Ishikawa (cell line): ENCODE measurements around the gene ESYT1.
A peak's percentile ranks its signal among the peaks of the same experiment; 100 is the strongest.

ENCODE experiments used
- TAF1 ChIP-seq: IDR thresholded peaks from 2 replicates; pipeline ENCODE4 v1.6.1; 2012; ENCODE audit warnings: low read depth, mild to moderate bottlenecking
- YY1 ChIP-seq: IDR thresholded peaks from 2 replicates; pipeline ENCODE4 v1.6.1; 2012; ENCODE audit warnings: low read depth
- TF ChIP-seq, protein P1 (sequence below): IDR thresholded peaks from 2 replicates; pipeline ENCODE4 v1.6.1; 2012

DNA sequence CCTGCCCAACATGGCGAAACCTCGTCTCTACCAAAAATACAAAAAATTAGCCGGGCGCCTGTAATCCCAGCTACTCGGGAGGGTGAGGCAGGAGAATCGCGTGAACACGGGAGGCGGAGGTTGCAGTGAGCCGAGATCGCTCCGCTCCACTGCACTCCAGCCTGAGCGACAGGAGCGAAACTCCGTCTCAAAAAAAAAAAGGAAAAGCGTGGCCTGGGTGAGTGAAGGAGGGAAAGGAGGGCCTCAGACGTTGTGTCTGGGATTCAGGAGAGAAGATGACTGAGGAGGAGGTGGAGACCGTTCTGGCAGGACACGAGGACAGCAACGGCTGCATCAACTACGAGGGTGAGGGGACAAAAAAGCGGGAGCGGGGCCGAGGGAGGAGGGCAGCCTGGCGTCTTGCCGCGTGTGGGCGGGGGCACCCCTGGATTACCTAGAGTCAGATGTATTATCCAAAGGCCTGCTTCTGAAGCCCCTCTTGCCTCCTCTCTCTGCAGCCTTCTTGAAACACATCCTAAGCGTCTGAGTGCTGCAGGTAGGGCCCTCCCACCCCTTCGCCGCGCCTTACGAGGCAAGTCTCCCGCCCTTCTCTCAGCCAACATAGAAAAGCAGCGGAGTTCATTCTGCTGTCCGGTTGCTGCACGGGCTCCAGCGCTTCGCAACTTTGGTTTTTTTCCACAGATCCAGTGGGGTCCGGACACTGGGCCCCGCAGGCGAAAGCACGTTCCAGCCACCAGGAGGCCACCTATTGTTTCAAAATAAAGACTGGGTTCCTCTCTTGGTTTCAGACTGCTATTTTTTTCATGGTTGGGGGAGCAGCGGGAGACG, 29.3 kb downstream of the ESYT1 start:
- TF ChIP-seq YY1 (no peak; the same call in none of the 2 replicates), TAF1 (peak; percentile 87)
- TF ChIP-seq, protein P1, sequence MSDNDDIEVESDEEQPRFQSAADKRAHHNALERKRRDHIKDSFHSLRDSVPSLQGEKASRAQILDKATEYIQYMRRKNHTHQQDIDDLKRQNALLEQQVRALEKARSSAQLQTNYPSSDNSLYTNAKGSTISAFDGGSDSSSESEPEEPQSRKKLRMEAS: peak; percentile 92
